ENCODE data around the gene SLC25A19. TPM values are rescaled to one million over a fixed set of nuclear protein-coding genes. Genes with fewer than 3 reads are reported as not detected.
"Not testable (repeated sequence)": the region's sequence is repeated elsewhere in the genome, so short reads cannot be mapped to it uniquely, and the experiment has no call there.

The SLC25A19 gene
- total and polyA plus RNA-seq, 3 experiments from 2014 or later = 15.5 to 126 (median 119) TPM

DNA sequence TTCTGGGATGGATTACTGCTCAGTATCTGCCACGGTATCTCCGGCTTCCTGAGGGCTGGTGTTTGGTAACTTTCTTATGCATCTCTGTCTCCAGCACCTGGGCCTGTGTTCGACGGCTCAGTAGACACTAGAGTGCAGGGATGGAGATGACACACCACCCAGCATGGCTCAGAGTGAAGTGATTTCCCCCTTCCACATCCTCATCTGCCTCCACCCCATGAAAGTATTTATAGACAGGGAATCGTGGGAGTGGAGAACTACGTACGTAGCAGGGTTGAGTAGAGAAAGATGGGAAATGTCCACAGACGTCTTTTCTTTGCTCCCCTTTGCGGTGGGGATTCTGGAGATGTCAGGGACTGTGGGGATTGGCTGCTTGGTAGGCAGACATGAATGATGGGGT, 11.8 kb upstream of the SLC25A19 start:
- peak overlapping the region in 1 of 8 donors; percentile 14 for H3K27ac Mint-ChIP-seq

DNA sequence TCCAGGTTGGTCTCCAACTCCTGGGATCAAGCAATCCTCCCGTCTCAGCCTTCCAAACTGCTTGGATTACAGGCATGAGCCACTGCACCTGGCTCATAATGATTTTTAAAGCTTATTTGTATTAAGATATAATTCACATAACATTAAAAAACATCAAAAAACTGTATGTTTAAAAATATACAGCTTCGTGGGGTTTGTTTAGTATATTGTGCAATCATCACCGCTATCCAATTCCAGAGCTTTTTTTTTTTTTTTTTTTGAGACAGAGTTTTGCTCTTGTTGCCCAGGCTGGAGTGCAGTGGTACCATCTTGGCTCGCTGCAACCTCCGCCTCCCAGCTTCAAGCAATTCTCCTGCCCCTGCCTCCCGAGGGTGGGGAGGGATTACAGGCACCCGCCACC, 11.0 kb upstream of the SLC25A19 start:
- Mint-ChIP-seq H3K4me3 (no peak overlapping the region), H3K27ac (peak overlapping the region in 1 of 8 donors; percentile 14), H3K27me3 (no peaks in the 10 kb centered on the region), H3K36me3 (no peaks in the 10 kb centered on the region), H3K4me1 (peaks cover 0 to 10% (median 7%) of the 10 kb centered on the region in 3 donors), H3K9me3 (no peaks in the 10 kb centered on the region)
- ChIA-PET POLR2A (interaction anchor here (0.9 kb wide), 1 partner anchor 11 kb away, joined by 3 read pairs; the partner anchor contains the start of gene SLC25A19), CTCF (interaction anchor here (0.6 kb wide), 1 partner anchor 15 kb away, joined by 3 read pairs; no protein-coding TSS in a partner anchor)
- H3K4me1 ChIP-seq (ENCODE audit: insufficient read depth, low read length) = no peaks in the 10 kb centered on the region
- no peak overlapping the region for H3K27ac ChIP-seq (ENCODE audit: low read depth, low read length)
- H3K4me3 ChIP-seq (ENCODE audit: low read length) = no peak overlapping the region
- no peaks in the 10 kb centered on the region for H3K36me3 ChIP-seq (ENCODE audit: insufficient read depth, low read length)
- H3K27me3 ChIP-seq (ENCODE audit: insufficient read depth, low read length, poor library complexity, severe bottlenecking) = no peaks in the 10 kb centered on the region
- H3K9me3 ChIP-seq (ENCODE audit: low read length) = no peaks in the 10 kb centered on the region
- no peak for DNase-seq

More for the DNA sequence above, 11.8 kb upstream of the SLC25A19 start:
- Mint-ChIP-seq H3K4me1 (peaks cover 0 to 8% (median 5%) of the 10 kb centered on the region in 3 donors), H3K36me3 (no peaks in the 10 kb centered on the region), H3K27me3 (no peaks in the 10 kb centered on the region), H3K4me3 (no peak overlapping the region), H3K9me3 (no peaks in the 10 kb centered on the region)
- no peaks in the 10 kb centered on the region for H3K4me1 ChIP-seq (ENCODE audit: insufficient read depth, low read length)
- no peak overlapping the region for H3K4me3 ChIP-seq (ENCODE audit: low read length)
- H3K9me3 ChIP-seq (ENCODE audit: low read length) = no peaks in the 10 kb centered on the region
- no peaks in the 10 kb centered on the region for H3K36me3 ChIP-seq (ENCODE audit: insufficient read depth, low read length)
- CTCF ChIA-PET = no interaction called here
- POLR2A ChIA-PET = interaction anchor here (0.5 kb wide), 1 partner anchor 14 kb away, joined by 3 read pairs; no protein-coding TSS in a partner anchor
- no peak for DNase-seq
- no peak overlapping the region for H3K27ac ChIP-seq (ENCODE audit: low read depth, low read length)
- H3K27me3 ChIP-seq (ENCODE audit: insufficient read depth, low read length, poor library complexity, severe bottlenecking) = no peaks in the 10 kb centered on the region

- H3K27me3 Mint-ChIP-seq = peaks cover 0 to 2% of the 10 kb centered on the region in 2 donors
- Histone ChIP-seq H3K4me3 (ENCODE audit: low read length) (no peak overlapping the region), H3K36me3 (ENCODE audit: insufficient read depth, low read length) (no peaks in the 10 kb centered on the region), H3K27me3 (ENCODE audit: insufficient read depth, low read length, poor library complexity, severe bottlenecking) (no peaks in the 10 kb centered on the region), H3K4me1 (ENCODE audit: insufficient read depth, low read length) (peaks cover 3% of the 10 kb centered on the region), H3K27ac (ENCODE audit: low read depth, low read length) (no peak overlapping the region), H3K9me3 (ENCODE audit: low read length) (no peaks in the 10 kb centered on the region)
- peak overlapping the region in 3 of 8 donors; percentile 1 to 68 (median 18) for H3K27ac Mint-ChIP-seq
- no peak for DNase-seq
- H3K4me1 Mint-ChIP-seq = peaks cover 0 to 13% (median 10%) of the 10 kb centered on the region in 3 donors
- POLR2A ChIA-PET = no interaction called here
- H3K9me3 Mint-ChIP-seq = no peaks in the 10 kb centered on the region
- CTCF ChIA-PET = interaction anchor here (0.7 to 2.1 kb wide), 3 partner anchors 25 to 138 kb away, joined by 3 to 9 read pairs (median 4); partner anchors contain the start of gene MIF4GD
- H3K36me3 Mint-ChIP-seq = no peaks in the 10 kb centered on the region
- H3K4me3 Mint-ChIP-seq = peak overlapping the region in 1 of 7 donors; percentile 58
Measured at GRCh38 chr17:75295201-75296158, 6.2 kb upstream of the SLC25A19 start.

GRCh38 chr17:75292810-75293448, 3.7 kb upstream of the SLC25A19 start:
- not testable (repeated sequence) for H3K9me3 Mint-ChIP-seq; H3K27ac ChIP-seq (ENCODE audit: low read depth, low read length); H3K4me3 ChIP-seq (ENCODE audit: low read length); H3K27me3 Mint-ChIP-seq; DNase-seq; H3K9me3 ChIP-seq (ENCODE audit: low read length); H3K36me3 Mint-ChIP-seq; H3K36me3 ChIP-seq (ENCODE audit: insufficient read depth, low read length); H3K27me3 ChIP-seq (ENCODE audit: insufficient read depth, low read length, poor library complexity, severe bottlenecking); H3K4me3 Mint-ChIP-seq
- ChIA-PET POLR2A (interaction anchor here (0.7 kb wide), 1 partner anchor 313 kb away, joined by 4 read pairs; no protein-coding TSS in a partner anchor), CTCF (interaction anchor here (0.9 to 1.3 kb wide), 3 partner anchors 22 to 29 kb away, joined by 3 to 4 read pairs (median 3); partner anchors contain the start of gene MIF4GD)
- peaks cover 10% of the 10 kb centered on the region for H3K4me1 ChIP-seq (ENCODE audit: insufficient read depth, low read length)
- H3K4me1 Mint-ChIP-seq = peaks cover 10 to 29% (median 28%) of the 10 kb centered on the region in 3 donors
- peak overlapping the region in 1 of 8 donors; percentile 71 for H3K27ac Mint-ChIP-seq

DNA sequence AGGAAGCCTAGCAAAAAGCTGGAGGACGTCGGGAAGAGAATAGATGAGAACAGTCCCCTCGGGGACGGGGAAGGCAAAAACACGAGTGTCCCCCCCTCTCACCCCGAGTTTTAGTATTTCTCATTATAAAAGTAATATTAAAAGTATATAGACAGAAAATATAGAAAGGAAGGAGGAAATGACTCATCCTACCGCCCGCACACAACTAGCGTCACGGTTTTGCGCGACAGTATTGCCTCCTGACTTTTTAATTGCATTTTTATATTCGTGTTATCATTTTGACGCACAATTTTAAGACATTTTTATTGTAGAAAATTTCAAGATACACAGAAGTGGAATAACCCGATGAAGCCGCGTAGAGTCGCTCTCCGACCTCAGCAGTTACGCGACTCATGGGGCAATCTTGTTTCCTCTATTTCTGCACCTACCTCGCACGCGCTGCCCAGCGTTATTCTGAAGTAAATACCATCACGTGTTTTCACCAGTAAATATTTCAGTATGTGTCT, 652 bp upstream of the SLC25A19 start:
- peak overlapping the region; percentile 95 to 100 (median 100) for H3K27ac Mint-ChIP-seq
- H3K4me3 ChIP-seq (ENCODE audit: low read length) = peak overlapping the region; percentile 95
- peak overlapping the region; percentile 96 for H3K27ac ChIP-seq (ENCODE audit: low read depth, low read length)
- no peaks in the 10 kb centered on the region for H3K27me3 ChIP-seq (ENCODE audit: insufficient read depth, low read length, poor library complexity, severe bottlenecking)
- peaks cover 10 to 23% (median 18%) of the 10 kb centered on the region in 3 donors for H3K4me1 Mint-ChIP-seq
- CTCF ChIA-PET = interaction anchor here (0.7 to 3.9 kb wide), 21 partner anchors 11 to 329 kb away, joined by 3 to 66 read pairs (median 6); partner anchors contain the start of genes GGA3, GRB2, HID1 and MIF4GD
- POLR2A ChIA-PET = interaction anchor here (0.6 to 3.0 kb wide), 15 partner anchors 10 to 417 kb away, joined by 3 to 72 read pairs (median 4); partner anchors contain the start of genes FDXR, GGA3, GRB2 and MIF4GD
- no peaks in the 10 kb centered on the region for H3K9me3 ChIP-seq (ENCODE audit: low read length)
- no peaks in the 10 kb centered on the region for H3K36me3 ChIP-seq (ENCODE audit: insufficient read depth, low read length)
- no peaks in the 10 kb centered on the region for H3K9me3 Mint-ChIP-seq
- DNase-seq = peak in 3 of 5 donors; percentile 40 to 79 (median 42)
- peak overlapping the region; percentile 95 to 100 (median 98) for H3K4me3 Mint-ChIP-seq
- peaks cover 0 to 24% (median 1%) of the 10 kb centered on the region in 3 donors for H3K36me3 Mint-ChIP-seq
- peaks cover 10% of the 10 kb centered on the region for H3K4me1 ChIP-seq (ENCODE audit: insufficient read depth, low read length)
- H3K27me3 Mint-ChIP-seq = peaks cover 0 to 3% of the 10 kb centered on the region in 2 donors

- peak in 1 of 5 donors; percentile 63 for DNase-seq
- H3K27me3 ChIP-seq (ENCODE audit: insufficient read depth, low read length, poor library complexity, severe bottlenecking) = no peaks in the 10 kb centered on the region
- H3K4me3 ChIP-seq (ENCODE audit: low read length) = peak overlapping the region; percentile 95
- peaks cover 10 to 23% (median 18%) of the 10 kb centered on the region in 3 donors for H3K4me1 Mint-ChIP-seq
- H3K27me3 Mint-ChIP-seq = peaks cover 0 to 3% of the 10 kb centered on the region in 2 donors
- H3K9me3 ChIP-seq (ENCODE audit: low read length) = no peaks in the 10 kb centered on the region
- peak overlapping the region; percentile 96 for H3K27ac ChIP-seq (ENCODE audit: low read depth, low read length)
- H3K36me3 ChIP-seq (ENCODE audit: insufficient read depth, low read length) = no peaks in the 10 kb centered on the region
- H3K9me3 Mint-ChIP-seq = no peaks in the 10 kb centered on the region
- peak overlapping the region; percentile 95 to 100 (median 100) for H3K27ac Mint-ChIP-seq
- ChIA-PET CTCF (interaction anchor here (0.6 to 3.9 kb wide), 28 partner anchors 9 to 495 kb away, joined by 3 to 66 read pairs (median 4); partner anchors contain the start of genes GGA3, GRB2, HID1 and MIF4GD), POLR2A (interaction anchor here (0.6 to 3.0 kb wide), 19 partner anchors 12 to 416 kb away, joined by 3 to 72 read pairs (median 4); partner anchors contain the start of genes FDXR, GGA3, GRB2 and MIF4GD)
- peaks cover 10% of the 10 kb centered on the region for H3K4me1 ChIP-seq (ENCODE audit: insufficient read depth, low read length)
- peak overlapping the region; percentile 95 to 100 (median 98) for H3K4me3 Mint-ChIP-seq
- H3K36me3 Mint-ChIP-seq = peaks cover 0 to 27% (median 1%) of the 10 kb centered on the region in 3 donors
Measured at GRCh38 chr17:75288770-75289114, 491 bp downstream of the SLC25A19 start.

DNA sequence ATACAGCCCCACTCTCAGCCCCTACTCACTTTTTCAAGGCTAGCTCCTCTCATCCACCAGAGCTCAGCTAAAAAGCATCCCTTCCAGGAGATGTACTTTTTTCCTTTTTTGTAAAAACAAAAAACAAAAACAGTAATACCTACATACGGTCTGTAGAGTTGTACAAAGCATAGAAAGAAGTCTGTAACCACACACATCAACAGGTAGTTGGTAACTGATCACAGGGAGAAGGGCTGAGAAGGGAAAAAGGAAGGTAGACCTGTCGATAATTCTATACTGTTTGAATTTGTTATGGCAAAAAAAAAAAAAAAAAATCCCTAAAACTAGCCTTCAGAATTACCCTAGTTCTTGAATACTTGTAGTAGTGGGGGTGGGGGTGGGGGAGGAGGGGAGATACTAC, 874 bp downstream of the SLC25A19 start:
- ChIA-PET CTCF (interaction anchor here (1.0 to 3.9 kb wide), 13 partner anchors 16 to 495 kb away, joined by 3 to 66 read pairs (median 6); partner anchors contain the start of genes GGA3, GRB2, MIF4GD and MRPS7), POLR2A (interaction anchor here (0.9 to 3.0 kb wide), 7 partner anchors 17 to 168 kb away, joined by 3 to 72 read pairs (median 6); partner anchors contain the start of genes GGA3, GRB2, MIF4GD and MRPS7)
- Mint-ChIP-seq H3K27ac (peak overlapping the region; percentile 1 to 100 (median 99)), H3K4me3 (peak overlapping the region; percentile 95 to 100 (median 98)), H3K4me1 (peaks cover 10 to 23% (median 18%) of the 10 kb centered on the region in 3 donors), H3K27me3 (peaks cover 0 to 3% of the 10 kb centered on the region in 2 donors), H3K36me3 (peaks cover under 1 to 30% (median 2%) of the 10 kb centered on the region in 3 donors), H3K9me3 (no peaks in the 10 kb centered on the region)
- DNase-seq = no peak
- H3K9me3 ChIP-seq (ENCODE audit: low read length) = no peaks in the 10 kb centered on the region
- H3K4me1 ChIP-seq (ENCODE audit: insufficient read depth, low read length) = peaks cover 10% of the 10 kb centered on the region
- H3K36me3 ChIP-seq (ENCODE audit: insufficient read depth, low read length) = no peaks in the 10 kb centered on the region
- H3K27ac ChIP-seq (ENCODE audit: low read depth, low read length) = peak overlapping the region; percentile 96
- H3K27me3 ChIP-seq (ENCODE audit: insufficient read depth, low read length, poor library complexity, severe bottlenecking) = no peaks in the 10 kb centered on the region
- H3K4me3 ChIP-seq (ENCODE audit: low read length) = peak overlapping the region; percentile 95
